GM12891 (cell line): ENCODE data around the gene NFYB.

Experiments
- POLR2A ChIP-seq: IDR thresholded peaks from 2 replicates; pipeline ENCODE4 v1.6.1; 2011; ENCODE audit warnings: low read depth, low read length, control low read depth
- TAF1 ChIP-seq: IDR thresholded peaks from 2 replicates; pipeline ENCODE4 v1.6.1; 2011; ENCODE audit warnings: low read depth, low read length, control low read depth

GRCh38 chr12:104130760-104131159 lies 7.2 kb downstream of the NFYB start:
- TF ChIP-seq POLR2A = no peak
- TF ChIP-seq TAF1 = no peak
